ENCODE results near the gene BTC. TPM values are rescaled to one million over a fixed set of nuclear protein-coding genes. Genes with fewer than 3 reads are reported as not detected.

Gene BTC
- total RNA-seq, 1 donor from 2014 or later, result not detected

DNA sequence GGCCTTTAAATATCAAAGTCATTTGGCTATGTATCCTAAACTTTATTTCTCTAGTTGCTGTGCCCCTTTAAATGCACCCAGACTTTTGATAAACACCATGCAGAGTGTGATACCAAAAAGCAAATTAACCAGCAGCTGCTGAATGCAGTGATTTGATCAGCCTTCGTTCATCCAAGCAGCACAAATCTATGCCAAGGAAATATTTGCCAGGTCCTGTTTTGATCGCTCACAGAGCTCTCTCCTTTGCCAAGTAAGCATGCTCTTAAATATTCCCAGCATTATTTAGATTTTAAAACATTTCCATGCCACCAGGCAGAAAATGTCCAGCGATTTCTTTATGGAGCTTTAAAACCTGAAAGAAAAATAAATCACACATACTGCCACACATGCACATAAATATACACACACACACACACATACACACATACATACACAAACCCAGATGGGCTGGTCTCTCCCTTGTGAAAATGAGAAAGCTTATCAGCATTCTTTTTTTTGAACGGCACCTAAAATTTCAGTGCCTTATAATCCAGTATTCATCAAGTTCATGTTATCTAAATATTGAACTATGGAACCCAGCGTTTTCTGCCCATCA, 35.7 kb downstream of the BTC start:
- no peaks in the 10 kb centered on the region for H3K27me3 Mint-ChIP-seq (ENCODE audit: low read depth)
- H3K4me3 Mint-ChIP-seq, result no peak overlapping the region
- no peaks in the 10 kb centered on the region for H3K9me3 Mint-ChIP-seq
- no peaks in the 10 kb centered on the region for H3K36me3 Mint-ChIP-seq (ENCODE audit: low read depth)
- H3K27ac Mint-ChIP-seq (ENCODE audit: unreplicated experiment), result no peak overlapping the region
- H3K4me1 Mint-ChIP-seq, result peaks cover 3% of the 10 kb centered on the region
- TF ChIP-seq, protein P1, sequence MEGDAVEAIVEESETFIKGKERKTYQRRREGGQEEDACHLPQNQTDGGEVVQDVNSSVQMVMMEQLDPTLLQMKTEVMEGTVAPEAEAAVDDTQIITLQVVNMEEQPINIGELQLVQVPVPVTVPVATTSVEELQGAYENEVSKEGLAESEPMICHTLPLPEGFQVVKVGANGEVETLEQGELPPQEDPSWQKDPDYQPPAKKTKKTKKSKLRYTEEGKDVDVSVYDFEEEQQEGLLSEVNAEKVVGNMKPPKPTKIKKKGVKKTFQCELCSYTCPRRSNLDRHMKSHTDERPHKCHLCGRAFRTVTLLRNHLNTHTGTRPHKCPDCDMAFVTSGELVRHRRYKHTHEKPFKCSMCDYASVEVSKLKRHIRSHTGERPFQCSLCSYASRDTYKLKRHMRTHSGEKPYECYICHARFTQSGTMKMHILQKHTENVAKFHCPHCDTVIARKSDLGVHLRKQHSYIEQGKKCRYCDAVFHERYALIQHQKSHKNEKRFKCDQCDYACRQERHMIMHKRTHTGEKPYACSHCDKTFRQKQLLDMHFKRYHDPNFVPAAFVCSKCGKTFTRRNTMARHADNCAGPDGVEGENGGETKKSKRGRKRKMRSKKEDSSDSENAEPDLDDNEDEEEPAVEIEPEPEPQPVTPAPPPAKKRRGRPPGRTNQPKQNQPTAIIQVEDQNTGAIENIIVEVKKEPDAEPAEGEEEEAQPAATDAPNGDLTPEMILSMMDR (conservative IDR thresholded peaks at IDR 0.05), result no peak
- DNase-seq (ENCODE audit: low read depth, low spot score), result no peak

DNA sequence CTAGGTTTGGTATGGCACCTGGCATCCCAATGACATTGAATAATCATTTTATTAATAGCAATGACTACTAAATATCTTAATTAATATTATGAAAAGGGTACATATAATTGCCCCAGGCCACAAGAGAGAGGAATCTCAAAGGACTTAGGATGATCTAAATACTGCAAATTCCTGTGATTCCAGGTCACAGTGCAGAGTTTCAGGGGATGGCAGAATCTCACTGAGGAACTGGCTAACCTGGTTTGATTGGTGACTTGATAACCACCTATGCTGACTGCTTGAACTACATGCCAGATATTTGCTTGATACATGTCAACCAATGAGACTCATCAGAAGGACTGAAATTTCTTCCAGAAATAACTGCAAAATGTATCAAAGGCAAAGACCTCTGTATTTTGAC, 37.2 kb downstream of the BTC start:
- no peaks in the 10 kb centered on the region for H3K27me3 Mint-ChIP-seq (ENCODE audit: low read depth)
- DNase-seq (ENCODE audit: low read depth, low spot score), result no peak
- TF ChIP-seq, protein P1 (conservative IDR thresholded peaks at IDR 0.05), result no peak
- H3K9me3 Mint-ChIP-seq, result peaks cover under 1% of the 10 kb centered on the region
- no peak overlapping the region for H3K4me3 Mint-ChIP-seq
- no peaks in the 10 kb centered on the region for H3K36me3 Mint-ChIP-seq (ENCODE audit: low read depth)
- H3K4me1 Mint-ChIP-seq, result peaks cover 12% of the 10 kb centered on the region
- no peak overlapping the region for H3K27ac Mint-ChIP-seq (ENCODE audit: unreplicated experiment)

DNA sequence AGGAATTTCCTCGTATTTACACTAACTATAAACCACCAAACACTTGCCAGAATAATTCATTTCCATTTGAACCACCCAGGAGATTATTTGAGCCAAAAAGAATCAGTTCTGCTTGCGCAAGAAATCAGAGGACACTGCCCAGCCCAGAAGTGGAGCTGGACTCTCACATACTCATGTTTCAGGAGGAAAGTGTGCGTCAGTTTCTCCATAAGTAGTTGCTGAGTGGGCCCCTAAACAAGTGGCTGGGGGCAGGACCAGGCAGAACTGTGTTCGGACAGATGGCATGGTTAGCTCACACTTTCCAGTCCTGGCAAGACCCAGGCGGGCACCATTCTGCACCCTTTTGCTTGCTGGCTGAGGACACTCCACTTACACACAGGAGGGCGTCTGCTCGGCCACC, 38.8 kb downstream of the BTC start:
- Mint-ChIP-seq H3K36me3 (ENCODE audit: low read depth) (no peaks in the 10 kb centered on the region), H3K27ac (ENCODE audit: unreplicated experiment) (no peak overlapping the region), H3K4me3 (no peak overlapping the region), H3K9me3 (peaks cover 4% of the 10 kb centered on the region), H3K4me1 (peaks cover 21% of the 10 kb centered on the region), H3K27me3 (ENCODE audit: low read depth) (no peaks in the 10 kb centered on the region)
- TF ChIP-seq, protein P1 (conservative IDR thresholded peaks at IDR 0.05), result no peak
- no peak for DNase-seq (ENCODE audit: low read depth, low spot score)

DNA sequence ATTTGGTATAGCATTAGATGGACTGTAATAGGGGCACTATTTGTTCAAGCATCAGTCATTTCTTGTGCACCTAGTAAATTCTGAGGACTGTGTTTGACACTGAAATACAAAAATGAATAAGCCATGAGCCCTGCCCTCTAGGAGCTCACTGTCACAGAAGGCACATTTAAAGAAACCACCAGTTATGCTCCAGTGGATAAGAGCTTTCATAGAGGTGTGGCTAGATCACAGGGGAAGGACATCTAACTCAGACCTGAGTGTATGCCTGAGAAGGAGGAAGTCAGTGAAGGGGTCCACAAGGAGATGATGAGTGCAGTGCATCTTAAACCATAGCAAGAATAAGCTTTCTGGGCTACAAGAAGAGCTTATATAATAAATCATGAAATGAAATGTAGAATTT, 40.1 kb downstream of the BTC start:
- H3K4me1 Mint-ChIP-seq, result peaks cover 21% of the 10 kb centered on the region
- H3K36me3 Mint-ChIP-seq (ENCODE audit: low read depth), result no peaks in the 10 kb centered on the region
- H3K27ac Mint-ChIP-seq (ENCODE audit: unreplicated experiment), result no peak overlapping the region
- DNase-seq (ENCODE audit: low read depth, low spot score), result no peak
- H3K9me3 Mint-ChIP-seq, result peaks cover 4% of the 10 kb centered on the region
- H3K4me3 Mint-ChIP-seq, result no peak overlapping the region
- TF ChIP-seq, protein P1 (conservative IDR thresholded peaks at IDR 0.05), result no peak
- H3K27me3 Mint-ChIP-seq (ENCODE audit: low read depth), result no peaks in the 10 kb centered on the region

DNA sequence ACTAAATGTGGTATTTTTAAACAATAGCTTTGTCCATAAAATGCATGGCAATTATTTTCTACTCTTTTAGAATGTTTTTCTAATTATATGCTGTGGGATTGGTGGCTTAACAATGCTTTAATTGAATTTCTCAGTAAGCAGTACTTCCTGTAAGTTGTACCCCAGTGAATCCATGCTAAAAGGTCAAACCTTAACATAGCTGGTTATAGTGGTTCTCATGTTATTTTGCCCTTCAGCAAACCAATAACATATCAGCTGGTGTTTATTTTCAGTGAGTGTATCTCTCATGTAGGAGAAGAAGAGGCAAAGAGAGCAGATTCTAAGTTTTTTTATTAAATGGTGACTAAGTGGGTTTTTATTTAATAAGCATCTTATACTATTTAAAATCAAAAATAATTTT, 41.5 kb downstream of the BTC start:
- H3K4me3 Mint-ChIP-seq, result no peak overlapping the region
- H3K9me3 Mint-ChIP-seq, result peaks cover 4% of the 10 kb centered on the region
- H3K27ac Mint-ChIP-seq (ENCODE audit: unreplicated experiment), result no peak overlapping the region
- H3K4me1 Mint-ChIP-seq, result peaks cover 21% of the 10 kb centered on the region
- H3K27me3 Mint-ChIP-seq (ENCODE audit: low read depth), result no peaks in the 10 kb centered on the region
- no peaks in the 10 kb centered on the region for H3K36me3 Mint-ChIP-seq (ENCODE audit: low read depth)
- DNase-seq (ENCODE audit: low read depth, low spot score), result no peak
- TF ChIP-seq, protein P1 (conservative IDR thresholded peaks at IDR 0.05), result no peak

Data from neural crest cell (in vitro differentiated cells).